Hepatocyte (in vitro differentiated cells): ENCODE data around the gene KCTD15. TPM values are rescaled to one million over a fixed set of nuclear protein-coding genes. Genes with fewer than 3 reads are reported as not detected.

Experiments
- DNase-seq: peaks from one replicate; pipeline ENCODE4 v3.0.0-alpha.2; 2016; ENCODE audit warnings: low spot score
- H2AFZ ChIP-seq: fragments of 200-600 bp; sonication (generic); 2 replicates; pipeline ENCODE4 v1.6.0; 2016; ENCODE audit warnings: antibody characterized with exemption, mild to moderate bottlenecking
- H3K27ac ChIP-seq: fragments of 200-600 bp; sonication (generic); 2 replicates; pipeline ENCODE4 v1.5.1; 2016; ENCODE audit warnings: mild to moderate bottlenecking
- H3K27me3 ChIP-seq: fragments of 200-600 bp; sonication (generic); 2 replicates; pipeline ENCODE4 v1.6.1; 2016
- H3K36me3 ChIP-seq: fragments of 200-600 bp; sonication (generic); replicated peaks from 2 replicates; pipeline ENCODE4 v1.5.1; 2016; ENCODE audit warnings: low read depth; ENCODE audit not compliant: insufficient read depth
- H3K4me1 ChIP-seq: fragments of 200-600 bp; sonication (generic); 2 replicates; pipeline ENCODE4 v1.5.1; 2016; ENCODE audit warnings: mild to moderate bottlenecking, moderate library complexity; ENCODE audit not compliant: insufficient read depth
- H3K4me2 ChIP-seq: fragments of 200-600 bp; sonication (generic); 2 replicates; pipeline ENCODE4 v1.6.0; 2016
- H3K4me3 ChIP-seq: fragments of 200-600 bp; sonication (generic); 2 replicates; pipeline ENCODE4 v1.5.1; 2016; ENCODE audit warnings: mild to moderate bottlenecking
- H3K79me2 ChIP-seq: fragments of 200-600 bp; sonication (generic); 2 replicates; pipeline ENCODE4 v1.6.0; 2017; ENCODE audit warnings: mild to moderate bottlenecking
- H3K9me2 ChIP-seq: fragments of 200-600 bp; sonication (generic); replicated peaks from 2 replicates; pipeline ENCODE4 v1.6.0; 2017; ENCODE audit warnings: mild to moderate bottlenecking; ENCODE audit not compliant: insufficient read depth
- H3K9me3 ChIP-seq: fragments of 200-600 bp; sonication (generic); 2 replicates; pipeline ENCODE4 v1.5.1; 2016; ENCODE audit warnings: low read depth, mild to moderate bottlenecking
- H4K20me1 ChIP-seq: fragments of 200-600 bp; sonication (generic); 2 replicates; pipeline ENCODE4 v1.6.0; 2016; ENCODE audit warnings: mild to moderate bottlenecking; ENCODE audit not compliant: insufficient read depth, poor library complexity, severe bottlenecking
- EZH2 ChIP-seq: fragments of 200-600 bp; sonication (generic); IDR thresholded peaks from 2 replicates; pipeline ENCODE4 v1.6.1; 2016; ENCODE audit warnings: antibody characterized with exemption, mild to moderate bottlenecking, borderline replicate concordance
- EZH2phosphoT487 ChIP-seq: fragments of 200-600 bp; sonication (generic); IDR thresholded peaks from one replicate; pipeline ENCODE4 v1.6.1; 2018; ENCODE audit warnings: antibody characterized with exemption, mild to moderate bottlenecking, low read depth, moderate library complexity; ENCODE audit not compliant: unreplicated experiment, severe bottlenecking
- WGBS: methylation state at CpG from one replicate; pipeline ENCODE4 v1.1.6; 2016; ENCODE audit warnings: low lambda C conversion rate; ENCODE audit errors: missing lambda C conversion rate; 5-methylcytosine and 5-hydroxymethylcytosine counted together
- polyA plus RNA-seq: library from polyadenylated mRNA; unstranded; fragments of >200 nt; fragmentation: Nextera tagmentation; extraction: Ambion mirVana; gene quantifications from 2 replicates; pipeline ENCODE4 v1.2.1, GENCODE V29; 2016
- total RNA-seq: library from RNA; depleted of rRNA; stranded (reverse); fragments of >200 nt; gene quantifications from 2 replicates; pipeline ENCODE4 v1.2.3, GENCODE V29; 2014
- TF ChIP-seq, protein P1 (sequence below): fragments of 200-600 bp; sonication (generic); IDR thresholded peaks from 2 replicates; pipeline ENCODE4 v1.5.1; 2016; ENCODE audit warnings: antibody characterized with exemption, mild to moderate bottlenecking; ENCODE audit not compliant: poor library complexity

Gene KCTD15
- total and polyA plus RNA-seq, 2 experiments from 2014 or later = 10.1 to 55.8 TPM

DNA sequence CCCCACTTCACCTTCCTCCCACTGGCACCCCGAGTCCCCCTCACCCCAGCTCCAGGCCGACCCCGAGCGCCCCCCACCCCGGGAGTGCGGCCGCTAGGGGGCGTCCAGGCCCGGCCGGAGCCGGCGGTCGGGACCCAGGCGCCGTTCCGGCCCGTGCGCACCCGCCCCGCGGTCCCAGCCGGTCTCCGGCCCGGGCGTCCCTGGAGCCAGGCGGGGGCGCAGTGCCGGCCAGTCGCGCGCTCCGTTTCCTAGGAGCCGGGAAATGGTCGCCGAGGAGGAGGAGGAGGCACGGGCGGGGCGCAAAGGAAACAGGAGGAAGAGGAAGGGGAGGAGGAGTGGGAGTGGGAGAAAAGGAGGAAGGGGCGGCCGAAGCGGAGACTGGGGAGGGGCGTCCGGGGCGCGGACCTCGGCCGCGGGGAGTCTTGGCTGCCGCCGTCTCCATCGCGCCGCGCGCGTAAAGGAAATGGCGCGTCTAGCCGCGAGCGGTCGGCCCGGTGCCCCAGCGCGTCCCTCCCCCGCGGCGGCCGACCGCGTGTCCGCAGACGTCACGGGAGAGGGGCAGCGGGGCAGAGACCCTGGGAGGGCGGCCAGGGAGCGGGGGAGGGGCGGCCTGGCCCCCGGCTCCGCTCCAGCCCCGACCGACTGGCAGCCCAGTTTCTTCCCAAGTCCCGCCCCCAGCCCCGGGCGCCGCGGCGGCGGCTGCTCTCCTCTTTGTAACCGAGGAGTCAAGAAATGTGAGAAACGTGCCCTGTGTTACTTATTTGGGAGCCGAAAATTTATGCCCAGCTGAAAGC lies 1.1 kb upstream of the KCTD15 start:
- Histone ChIP-seq H3K79me2 (peaks cover 12% of the 10 kb centered on the region), H3K9me3 (no peaks in the 10 kb centered on the region), H4K20me1 (no peaks in the 10 kb centered on the region), H3K9me2 (no peaks in the 10 kb centered on the region), H3K4me1 (peaks cover 5% of the 10 kb centered on the region), H3K4me2 (peak overlapping the region; percentile 97), H2AFZ (peak overlapping the region; percentile 70), H3K4me3 (peak overlapping the region; percentile 93), H3K27ac (peak overlapping the region; percentile 96), H3K27me3 (no peaks in the 10 kb centered on the region), H3K36me3 (no peaks in the 10 kb centered on the region)
- TF ChIP-seq, protein P1, sequence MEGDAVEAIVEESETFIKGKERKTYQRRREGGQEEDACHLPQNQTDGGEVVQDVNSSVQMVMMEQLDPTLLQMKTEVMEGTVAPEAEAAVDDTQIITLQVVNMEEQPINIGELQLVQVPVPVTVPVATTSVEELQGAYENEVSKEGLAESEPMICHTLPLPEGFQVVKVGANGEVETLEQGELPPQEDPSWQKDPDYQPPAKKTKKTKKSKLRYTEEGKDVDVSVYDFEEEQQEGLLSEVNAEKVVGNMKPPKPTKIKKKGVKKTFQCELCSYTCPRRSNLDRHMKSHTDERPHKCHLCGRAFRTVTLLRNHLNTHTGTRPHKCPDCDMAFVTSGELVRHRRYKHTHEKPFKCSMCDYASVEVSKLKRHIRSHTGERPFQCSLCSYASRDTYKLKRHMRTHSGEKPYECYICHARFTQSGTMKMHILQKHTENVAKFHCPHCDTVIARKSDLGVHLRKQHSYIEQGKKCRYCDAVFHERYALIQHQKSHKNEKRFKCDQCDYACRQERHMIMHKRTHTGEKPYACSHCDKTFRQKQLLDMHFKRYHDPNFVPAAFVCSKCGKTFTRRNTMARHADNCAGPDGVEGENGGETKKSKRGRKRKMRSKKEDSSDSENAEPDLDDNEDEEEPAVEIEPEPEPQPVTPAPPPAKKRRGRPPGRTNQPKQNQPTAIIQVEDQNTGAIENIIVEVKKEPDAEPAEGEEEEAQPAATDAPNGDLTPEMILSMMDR = peak; percentile 97
- no peak for TF ChIP-seq EZH2phosphoT487
- no peak for TF ChIP-seq EZH2
- 0% methylated on average over 18 of the region's 92 CpGs for WGBS
- DNase-seq = peak; percentile 94

DNA sequence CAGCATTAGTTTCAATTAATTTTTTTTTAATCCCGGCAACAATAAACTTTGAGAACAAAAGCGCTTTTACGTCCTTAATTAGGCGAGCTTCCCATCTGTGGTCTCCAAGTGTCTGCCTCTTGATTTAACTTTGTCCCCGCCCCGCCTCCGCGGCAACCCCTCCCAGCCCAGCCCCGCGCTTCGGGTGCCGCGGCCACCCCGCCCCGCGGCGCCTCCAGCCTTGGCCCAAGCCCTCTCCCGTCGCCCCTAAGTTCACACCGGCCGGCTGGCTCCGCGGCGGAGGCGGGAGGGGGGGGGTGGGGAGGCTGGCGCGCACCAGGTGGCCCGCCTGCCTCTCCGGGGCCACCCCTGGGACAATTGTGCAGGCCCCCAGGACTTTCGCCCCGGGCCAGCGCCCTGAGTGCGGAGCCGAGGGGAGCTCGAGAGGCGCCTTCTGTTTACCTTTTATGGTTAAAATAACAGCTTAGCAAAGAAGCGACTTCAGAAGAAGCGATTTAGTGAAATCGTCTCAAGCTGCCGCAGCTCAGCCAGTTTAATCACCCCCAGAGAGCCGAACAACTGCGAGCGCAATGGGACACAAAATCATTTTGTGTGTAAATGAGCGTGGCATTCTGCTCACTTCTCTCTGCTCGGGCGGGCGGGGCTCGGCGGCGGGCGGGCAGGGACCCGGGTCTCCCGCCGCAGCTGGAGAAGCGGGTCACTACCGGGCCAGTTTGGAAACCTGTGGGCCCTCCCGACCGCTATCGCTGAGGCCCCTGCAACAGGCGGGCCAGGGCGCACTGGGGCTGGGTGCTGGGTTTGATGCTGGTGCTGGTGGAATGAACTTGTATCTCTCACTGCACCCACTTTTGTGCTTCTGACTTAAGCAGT lies 1.4 kb downstream of the KCTD15 start:
- Histone ChIP-seq H2AFZ (peak overlapping the region; percentile 90), H3K9me2 (no peaks in the 10 kb centered on the region), H3K27ac (peak overlapping the region; percentile 96), H3K4me2 (peak overlapping the region; percentile 97), H3K79me2 (peaks cover 20% of the 10 kb centered on the region), H3K4me1 (peaks cover 5% of the 10 kb centered on the region), H3K36me3 (no peaks in the 10 kb centered on the region), H3K27me3 (no peaks in the 10 kb centered on the region), H4K20me1 (no peaks in the 10 kb centered on the region), H3K9me3 (no peaks in the 10 kb centered on the region), H3K4me3 (peak overlapping the region; percentile 93)
- 1% methylated on average over 43 of the region's 61 CpGs for WGBS
- peak; percentile 55 for DNase-seq
- TF ChIP-seq EZH2phosphoT487 (no peak), EZH2 (no peak)
- TF ChIP-seq, protein P1 = no peak

DNA sequence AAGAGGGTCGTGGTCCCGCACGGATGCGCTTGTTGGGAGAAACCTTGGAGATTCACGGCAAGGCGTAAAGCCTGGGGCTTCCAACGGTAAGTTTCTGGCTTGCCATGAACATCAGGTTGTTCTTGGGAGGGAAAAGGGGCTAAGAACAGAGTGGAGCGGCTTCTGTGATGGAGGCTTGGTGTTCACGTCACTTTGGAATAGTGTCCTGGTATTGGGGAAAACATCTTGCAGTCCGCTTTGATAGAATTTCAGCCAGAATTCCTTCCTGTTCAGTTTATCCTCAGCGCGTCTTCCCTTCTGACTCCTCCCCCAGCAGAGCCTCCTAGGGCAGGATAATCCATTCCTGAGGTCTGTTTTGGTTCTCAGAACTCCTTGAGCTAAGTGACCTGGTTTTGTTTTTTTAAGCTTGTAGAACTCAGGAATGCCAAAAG lies 2.0 kb downstream of the KCTD15 start:
- no peak for TF ChIP-seq EZH2
- no peak for TF ChIP-seq EZH2phosphoT487
- TF ChIP-seq, protein P1 = no peak
- H3K36me3 ChIP-seq = no peaks in the 10 kb centered on the region
- no peaks in the 10 kb centered on the region for H3K27me3 ChIP-seq
- H3K4me3 ChIP-seq = peak overlapping the region; percentile 93
- no peak for DNase-seq
- H3K4me1 ChIP-seq = peaks cover 5% of the 10 kb centered on the region
- peak overlapping the region; percentile 96 for H3K27ac ChIP-seq
- H3K9me2 ChIP-seq = no peaks in the 10 kb centered on the region
- H3K4me2 ChIP-seq = peak overlapping the region; percentile 97
- H3K9me3 ChIP-seq = no peaks in the 10 kb centered on the region
- no peaks in the 10 kb centered on the region for H4K20me1 ChIP-seq
- H2AFZ ChIP-seq = peak overlapping the region; percentile 14
- 17% methylated on average over 12 of the region's 12 CpGs for WGBS
- peaks cover 20% of the 10 kb centered on the region for H3K79me2 ChIP-seq
